Muscle layer of duodenum (tissue), 2 donors: ENCODE measurements around the gene SMG6.

Experiments used
- H3K27ac ChIP-seq: one replicate; pipeline ENCODE4 v1.7.0; 2013; ENCODE audit warnings: mild to moderate bottlenecking, low read length
- H3K27me3 ChIP-seq: one replicate; pipeline ENCODE4 v1.7.0; 2013; ENCODE audit warnings: low read depth, mild to moderate bottlenecking, control low read depth, low read length
- H3K36me3 ChIP-seq, 2 donors: one replicate each; pipeline ENCODE4 v1.7.0; 2013; ENCODE audit warnings: low read length in 2 of 2, control low read depth in 1 of 2, mild to moderate bottlenecking in 1 of 2; ENCODE audit not compliant: insufficient read depth in 2 of 2, control insufficient read depth in 1 of 2
- H3K4me1 ChIP-seq, 2 donors: one replicate each; pipeline ENCODE4 v1.7.0; 2013; ENCODE audit warnings: low read length in 2 of 2, mild to moderate bottlenecking in 2 of 2, control low read depth in 1 of 2, moderate library complexity in 1 of 2; ENCODE audit not compliant: insufficient read depth in 2 of 2, control insufficient read depth in 1 of 2
- H3K4me3 ChIP-seq, 2 donors: one replicate each; pipeline ENCODE4 v1.7.0; 2013; ENCODE audit warnings: low read length in 2 of 2, low read depth in 1 of 2, mild to moderate bottlenecking in 1 of 2
- H3K9me3 ChIP-seq, 2 donors: one replicate each; pipeline ENCODE4 v1.7.0; 2013; ENCODE audit warnings: low read length in 2 of 2, control low read depth in 1 of 2, mild to moderate bottlenecking in 1 of 2; ENCODE audit not compliant: control insufficient read depth in 1 of 2
- donor health status: healthy.

SMG6 gene

DNA sequence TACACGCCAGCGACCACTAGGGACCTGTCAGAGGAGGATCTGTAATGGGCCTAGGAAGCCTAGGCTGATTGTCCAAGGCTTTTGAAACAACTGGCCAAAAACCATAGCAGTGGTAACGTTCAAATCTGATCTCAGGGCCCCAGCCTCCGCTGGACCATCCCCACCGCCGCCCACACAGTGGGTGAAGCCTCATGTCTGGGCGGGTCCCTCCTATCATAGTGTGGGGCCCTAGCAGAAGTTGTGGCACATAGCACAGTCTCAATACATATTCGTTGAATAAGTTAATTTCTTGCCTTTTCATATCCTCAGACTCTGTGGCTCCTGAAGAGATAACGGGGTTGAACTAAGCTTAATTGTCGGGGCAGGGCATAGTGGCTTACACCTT lies 272.8 kb downstream of the SMG6 start:
- H3K4me3 ChIP-seq, result peak overlapping the region; percentile 99 to 100
- H3K27ac ChIP-seq, result no peak overlapping the region
- peaks cover 4 to 12% of the 10 kb centered on the region in 2 donors for H3K36me3 ChIP-seq
- H3K27me3 ChIP-seq, result peaks cover 10% of the 10 kb centered on the region
- no peaks in the 10 kb centered on the region for H3K9me3 ChIP-seq
- H3K4me1 ChIP-seq, result peaks cover 4 to 21% of the 10 kb centered on the region in 2 donors

DNA sequence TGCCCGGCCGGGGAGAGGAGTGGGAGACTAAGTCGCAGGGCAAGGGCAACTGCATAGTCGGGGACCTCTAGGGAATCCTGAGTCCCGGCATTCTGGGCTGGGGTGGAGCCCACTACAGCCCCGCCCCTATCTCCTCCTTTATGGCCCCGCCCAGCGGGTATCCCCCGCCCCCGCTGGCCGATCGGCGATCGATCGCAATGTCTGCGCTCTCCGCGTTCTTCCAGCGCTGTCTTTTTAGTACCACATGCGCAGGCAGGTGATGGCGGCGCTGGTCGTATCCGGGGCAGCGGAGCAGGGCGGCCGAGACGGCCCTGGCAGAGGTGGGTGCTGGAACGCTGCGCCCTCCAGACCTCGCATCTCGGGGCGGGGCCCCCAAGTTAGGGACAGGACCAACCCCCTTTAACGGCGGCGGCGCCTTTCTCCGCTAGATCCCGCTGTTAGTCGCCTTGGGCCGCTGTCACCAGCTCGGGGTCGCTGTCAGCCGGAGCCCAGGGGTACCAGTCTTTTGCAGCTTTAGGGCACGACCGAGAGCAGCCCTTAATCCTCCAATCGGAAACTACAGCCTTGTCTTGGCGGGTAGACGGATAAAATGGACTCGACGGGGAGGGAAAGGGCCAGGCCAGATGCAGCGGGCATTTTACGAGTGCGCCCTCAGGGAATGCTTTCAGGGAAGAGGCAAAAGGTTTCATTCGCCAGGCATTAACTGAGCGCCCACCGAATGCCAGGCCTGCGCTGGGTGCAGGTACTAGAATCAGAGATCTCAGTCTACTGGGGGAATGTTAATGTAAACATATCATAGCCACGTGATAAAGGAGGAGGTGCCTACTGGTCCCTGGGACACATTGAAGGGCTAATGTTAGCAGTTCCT lies 273.4 kb downstream of the SMG6 start, which contains the start of gene DPH1:
Gene DPH1, plus strand, starts transcription at position 243 of the 868 bp plus-strand sequence. Its CDS starts 17 bp downstream, at position 260.
- peaks cover 4 to 8% of the 10 kb centered on the region in 2 donors for H3K36me3 ChIP-seq
- H3K27ac ChIP-seq, result peak within 1 kb of the TSS; percentile 76
- peak within 1 kb of the TSS; percentile 99 to 100 for H3K4me3 ChIP-seq
- peaks cover 10% of the 10 kb centered on the region for H3K27me3 ChIP-seq
- peaks cover 4 to 28% of the 10 kb centered on the region in 2 donors for H3K4me1 ChIP-seq
- no peaks in the 10 kb centered on the region for H3K9me3 ChIP-seq

DNA sequence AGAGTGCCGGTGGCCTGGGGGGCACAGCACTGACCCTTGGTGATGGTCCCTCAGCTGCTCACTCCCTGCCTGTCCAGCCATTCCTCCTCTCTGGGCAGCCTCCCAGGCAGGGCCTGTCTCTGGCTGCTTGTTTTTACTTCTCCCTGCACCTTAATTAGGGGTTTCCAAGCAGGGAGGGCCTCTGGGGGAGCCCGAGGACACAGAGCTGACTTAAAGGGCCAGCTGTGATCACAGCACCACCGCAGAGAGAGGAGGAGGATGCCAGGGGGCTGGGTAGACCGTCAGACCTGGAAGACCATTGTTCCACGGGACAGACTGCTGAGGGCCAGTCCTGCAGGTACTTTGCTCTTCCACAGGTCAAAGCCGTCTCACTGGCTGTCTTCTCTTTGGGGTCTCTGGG lies 274.8 kb downstream of the SMG6 start:
- H3K4me3 ChIP-seq, result no peak overlapping the region
- peaks cover 10% of the 10 kb centered on the region for H3K27me3 ChIP-seq
- H3K27ac ChIP-seq, result no peak overlapping the region
- H3K4me1 ChIP-seq, result peaks cover 4 to 42% of the 10 kb centered on the region in 2 donors
- H3K9me3 ChIP-seq, result no peaks in the 10 kb centered on the region
- H3K36me3 ChIP-seq, result peaks cover 4% of the 10 kb centered on the region in 2 donors

GRCh38 chr17:2028234-2028614 lies 275.4 kb downstream of the SMG6 start:
- Histone ChIP-seq H3K9me3 (no peaks in the 10 kb centered on the region), H3K27ac (no peak overlapping the region), H3K27me3 (peaks cover 10% of the 10 kb centered on the region), H3K36me3 (no peaks in the 10 kb centered on the region), H3K4me3 (no peak overlapping the region), H3K4me1 (peaks cover 4 to 45% of the 10 kb centered on the region in 2 donors)

- Histone ChIP-seq H3K4me3 (no peak overlapping the region), H3K27ac (no peak overlapping the region), H3K36me3 (no peaks in the 10 kb centered on the region), H3K9me3 (no peaks in the 10 kb centered on the region), H3K4me1 (peaks cover 4 to 45% of the 10 kb centered on the region in 2 donors), H3K27me3 (peaks cover 10% of the 10 kb centered on the region)
Measured at GRCh38 chr17:2027528-2028233, 275.9 kb downstream of the SMG6 start.

- H3K27ac ChIP-seq, result no peak overlapping the region
- H3K4me1 ChIP-seq, result peaks cover 1 to 32% of the 10 kb centered on the region in 2 donors
- H3K9me3 ChIP-seq, result no peaks in the 10 kb centered on the region
- H3K4me3 ChIP-seq, result peak overlapping the region; percentile 33 to 73
- H3K27me3 ChIP-seq, result peaks cover 10% of the 10 kb centered on the region
- no peaks in the 10 kb centered on the region for H3K36me3 ChIP-seq
Measured at GRCh38 chr17:2025622-2026309, 277.8 kb downstream of the SMG6 start.

GRCh38 chr17:2025220-2025621 lies 278.4 kb downstream of the SMG6 start, which contains the start of gene RTN4RL1:
RTN4RL1 (minus strand) TSS chr17:2025334; CDS start chr17:2024865, 469 bp downstream.
- no peaks in the 10 kb centered on the region for H3K36me3 ChIP-seq
- peak within 1 kb of the TSS; percentile 33 to 73 for H3K4me3 ChIP-seq
- H3K4me1 ChIP-seq, result peaks cover 0 to 30% of the 10 kb centered on the region in 2 donors
- no peak within 1 kb of the TSS for H3K27ac ChIP-seq
- H3K9me3 ChIP-seq, result no peaks in the 10 kb centered on the region
- peaks cover 10% of the 10 kb centered on the region for H3K27me3 ChIP-seq

GRCh38 chr17:2024572-2025219 lies 278.9 kb downstream of the SMG6 start:
- Histone ChIP-seq H3K9me3 (no peaks in the 10 kb centered on the region), H3K36me3 (no peaks in the 10 kb centered on the region), H3K27ac (no peak overlapping the region), H3K4me1 (peaks cover 0 to 28% of the 10 kb centered on the region in 2 donors), H3K27me3 (peaks cover 10% of the 10 kb centered on the region), H3K4me3 (peak overlapping the region; percentile 30 to 73)

- H3K36me3 ChIP-seq, result no peaks in the 10 kb centered on the region
- no peaks in the 10 kb centered on the region for H3K9me3 ChIP-seq
- peak overlapping the region; percentile 30 to 73 for H3K4me3 ChIP-seq
- H3K27me3 ChIP-seq, result peaks cover 8% of the 10 kb centered on the region
- H3K27ac ChIP-seq, result no peak overlapping the region
- peaks cover 0 to 25% of the 10 kb centered on the region in 2 donors for H3K4me1 ChIP-seq
Measured at GRCh38 chr17:2023692-2024571, 279.7 kb downstream of the SMG6 start.

GRCh38 chr17:2023256-2023655 lies 280.3 kb downstream of the SMG6 start:
- Histone ChIP-seq H3K27me3 (peaks cover 2% of the 10 kb centered on the region), H3K27ac (no peak overlapping the region), H3K9me3 (no peaks in the 10 kb centered on the region), H3K36me3 (no peaks in the 10 kb centered on the region), H3K4me1 (peaks cover 0 to 25% of the 10 kb centered on the region in 2 donors), H3K4me3 (no peak overlapping the region)
